ENCODE results near the gene CHST15. TPM values are rescaled to one million over a fixed set of nuclear protein-coding genes. Genes with fewer than 3 reads are reported as not detected.

CHST15 gene
- total RNA-seq, 2 donors from 2014 or later: 7.5 to 14.9 TPM

GRCh38 chr10:124028700-124029480 lies 64.5 kb downstream of the CHST15 start:
- no peak overlapping the region for H3K9ac ChIP-seq (ENCODE audit: extremely low read depth, low read length, poor library complexity, severe bottlenecking)
- no peak overlapping the region for H3K4me3 ChIP-seq (ENCODE audit: low read length)
- no peak for TF ChIP-seq CTCF (conservative IDR thresholded peaks at IDR 0.05)
- peaks cover 6% of the 10 kb centered on the region for H3K36me3 ChIP-seq (ENCODE audit: control insufficient read depth, insufficient read depth, low read length)
- H3K27ac Mint-ChIP-seq: no peak overlapping the region
- H3K9me3 Mint-ChIP-seq: no peaks in the 10 kb centered on the region
- no peak overlapping the region for H3K4me3 Mint-ChIP-seq
- H3K27me3 ChIP-seq (ENCODE audit: control insufficient read depth, insufficient read depth, low read length, poor library complexity, severe bottlenecking): no peaks in the 10 kb centered on the region
- H3K36me3 Mint-ChIP-seq (ENCODE audit: low read depth): no peaks in the 10 kb centered on the region
- H3K27me3 Mint-ChIP-seq (ENCODE audit: insufficient read depth): no peaks in the 10 kb centered on the region
- H3K27ac ChIP-seq (ENCODE audit: low read depth, low read length): no peak overlapping the region
- 87 to 92% methylated on average over 6 to 14 of the region's 14 CpGs for WGBS, 2 experiments (ENCODE audit: insufficient coverage in 1 of 2, insufficient read length in 1 of 2)
- H3K4me1 ChIP-seq (ENCODE audit: control insufficient read depth, insufficient read depth, low read length): no peaks in the 10 kb centered on the region
- peaks cover 15% of the 10 kb centered on the region for H3K4me1 Mint-ChIP-seq
- no peaks in the 10 kb centered on the region for H3K9me3 ChIP-seq (ENCODE audit: control insufficient read depth, low read length)
- DNase-seq: no peak

GRCh38 chr10:124027651-124028050 lies 65.7 kb downstream of the CHST15 start:
- H3K4me1 ChIP-seq (ENCODE audit: control insufficient read depth, insufficient read depth, low read length): no peaks in the 10 kb centered on the region
- no peak overlapping the region for H3K4me3 ChIP-seq (ENCODE audit: low read length)
- no peak for DNase-seq
- no peak overlapping the region for H3K27ac ChIP-seq (ENCODE audit: low read depth, low read length)
- Mint-ChIP-seq H3K36me3 (ENCODE audit: low read depth) (no peaks in the 10 kb centered on the region), H3K9me3 (no peaks in the 10 kb centered on the region), H3K27ac (no peak overlapping the region), H3K27me3 (ENCODE audit: insufficient read depth) (no peaks in the 10 kb centered on the region), H3K4me3 (no peak overlapping the region), H3K4me1 (peaks cover 7% of the 10 kb centered on the region)
- H3K27me3 ChIP-seq (ENCODE audit: control insufficient read depth, insufficient read depth, low read length, poor library complexity, severe bottlenecking): no peaks in the 10 kb centered on the region
- no peak overlapping the region for H3K9ac ChIP-seq (ENCODE audit: extremely low read depth, low read length, poor library complexity, severe bottlenecking)
- peaks cover 6% of the 10 kb centered on the region for H3K36me3 ChIP-seq (ENCODE audit: control insufficient read depth, insufficient read depth, low read length)
- no peaks in the 10 kb centered on the region for H3K9me3 ChIP-seq (ENCODE audit: control insufficient read depth, low read length)
- WGBS, 2 experiments (ENCODE audit: insufficient coverage in 1 of 2, insufficient read length in 1 of 2): 88 to 100% methylated on average over 3 to 8 of the region's 9 CpGs
- no peak for TF ChIP-seq CTCF (conservative IDR thresholded peaks at IDR 0.05)

GRCh38 chr10:124027031-124027611 lies 66.3 kb downstream of the CHST15 start:
- Mint-ChIP-seq H3K27me3 (ENCODE audit: insufficient read depth) (no peaks in the 10 kb centered on the region), H3K36me3 (ENCODE audit: low read depth) (no peaks in the 10 kb centered on the region), H3K9me3 (no peaks in the 10 kb centered on the region), H3K4me1 (peaks cover 8% of the 10 kb centered on the region), H3K27ac (no peak overlapping the region), H3K4me3 (no peak overlapping the region)
- Histone ChIP-seq H3K4me3 (ENCODE audit: low read length) (no peak overlapping the region), H3K4me1 (ENCODE audit: control insufficient read depth, insufficient read depth, low read length) (no peaks in the 10 kb centered on the region), H3K27me3 (ENCODE audit: control insufficient read depth, insufficient read depth, low read length, poor library complexity, severe bottlenecking) (no peaks in the 10 kb centered on the region), H3K9me3 (ENCODE audit: control insufficient read depth, low read length) (no peaks in the 10 kb centered on the region), H3K9ac (ENCODE audit: extremely low read depth, low read length, poor library complexity, severe bottlenecking) (no peak overlapping the region), H3K27ac (ENCODE audit: low read depth, low read length) (no peak overlapping the region), H3K36me3 (ENCODE audit: control insufficient read depth, insufficient read depth, low read length) (peaks cover 6% of the 10 kb centered on the region)
- no peak for TF ChIP-seq CTCF (conservative IDR thresholded peaks at IDR 0.05)
- 90 to 96% methylated on average over 6 to 12 of the region's 12 CpGs for WGBS, 2 experiments (ENCODE audit: insufficient coverage in 1 of 2, insufficient read length in 1 of 2)
- DNase-seq: no peak
